ENCODE measurements around the gene APBB2.

APBB2 gene

GRCh38 chr4:40812856-40813255, 401.5 kb downstream of the APBB2 start:
- no peak for TF ChIP-seq EZH2 (IDR thresholded peaks at IDR 0.05; ENCODE audit: borderline replicate concordance, low read length)
- TF ChIP-seq CTCF (IDR thresholded peaks at IDR 0.05; ENCODE audit: low read length): no peak
- Histone ChIP-seq H3K27me3 (ENCODE audit: insufficient read depth, low read length) (no peaks in the 10 kb centered on the region), H3K4me2 (ENCODE audit: low read length) (no peak overlapping the region), H3K9me3 (ENCODE audit: low read length) (no peaks in the 10 kb centered on the region), H3K9ac (ENCODE audit: low read length) (no peak overlapping the region), H3K79me2 (ENCODE audit: insufficient read depth, low read length) (no peaks in the 10 kb centered on the region), H3K4me3 (ENCODE audit: low read depth, low read length, poor library complexity, severe bottlenecking) (no peak overlapping the region), H3K36me3 (ENCODE audit: insufficient read depth, low read length) (no peaks in the 10 kb centered on the region), H3K27ac (ENCODE audit: low read depth, low read length, poor library complexity, severe bottlenecking) (no peak overlapping the region), H4K20me1 (ENCODE audit: insufficient read depth, low read length) (no peaks in the 10 kb centered on the region), H2AFZ (ENCODE audit: low read length) (no peak overlapping the region), H3K9me2 (ENCODE audit: low read depth, low read length) (no peaks in the 10 kb centered on the region), H3F3A (ENCODE audit: insufficient read depth, low read length) (no peaks in the 10 kb centered on the region), H3K4me1 (ENCODE audit: insufficient read depth, low read length, severe bottlenecking) (no peaks in the 10 kb centered on the region)

GRCh38 chr4:40812386-40812785, 402.0 kb downstream of the APBB2 start:
- Histone ChIP-seq H3K9ac (ENCODE audit: low read length) (no peak overlapping the region), H2AFZ (ENCODE audit: low read length) (no peak overlapping the region), H3K36me3 (ENCODE audit: insufficient read depth, low read length) (no peaks in the 10 kb centered on the region), H3K4me2 (ENCODE audit: low read length) (no peak overlapping the region), H3K9me3 (ENCODE audit: low read length) (no peaks in the 10 kb centered on the region), H3K9me2 (ENCODE audit: low read depth, low read length) (no peaks in the 10 kb centered on the region), H3K27ac (ENCODE audit: low read depth, low read length, poor library complexity, severe bottlenecking) (no peak overlapping the region), H3K4me3 (ENCODE audit: low read depth, low read length, poor library complexity, severe bottlenecking) (no peak overlapping the region), H4K20me1 (ENCODE audit: insufficient read depth, low read length) (no peaks in the 10 kb centered on the region), H3K79me2 (ENCODE audit: insufficient read depth, low read length) (no peaks in the 10 kb centered on the region), H3K27me3 (ENCODE audit: insufficient read depth, low read length) (no peaks in the 10 kb centered on the region), H3K4me1 (ENCODE audit: insufficient read depth, low read length, severe bottlenecking) (no peaks in the 10 kb centered on the region), H3F3A (ENCODE audit: insufficient read depth, low read length) (no peaks in the 10 kb centered on the region)
- TF ChIP-seq EZH2 (IDR thresholded peaks at IDR 0.05; ENCODE audit: borderline replicate concordance, low read length): no peak
- TF ChIP-seq CTCF (IDR thresholded peaks at IDR 0.05; ENCODE audit: low read length): no peak

GRCh38 chr4:40811956-40812355, 402.4 kb downstream of the APBB2 start:
- no peaks in the 10 kb centered on the region for H3K36me3 ChIP-seq (ENCODE audit: insufficient read depth, low read length)
- no peak overlapping the region for H3K4me2 ChIP-seq (ENCODE audit: low read length)
- H3K27ac ChIP-seq (ENCODE audit: low read depth, low read length, poor library complexity, severe bottlenecking): no peak overlapping the region
- no peaks in the 10 kb centered on the region for H4K20me1 ChIP-seq (ENCODE audit: insufficient read depth, low read length)
- TF ChIP-seq CTCF (IDR thresholded peaks at IDR 0.05; ENCODE audit: low read length): no peak
- TF ChIP-seq EZH2 (IDR thresholded peaks at IDR 0.05; ENCODE audit: borderline replicate concordance, low read length): no peak
- no peak overlapping the region for H3K9ac ChIP-seq (ENCODE audit: low read length)
- no peak overlapping the region for H2AFZ ChIP-seq (ENCODE audit: low read length)
- H3F3A ChIP-seq (ENCODE audit: insufficient read depth, low read length): no peaks in the 10 kb centered on the region
- H3K4me1 ChIP-seq (ENCODE audit: insufficient read depth, low read length, severe bottlenecking): no peaks in the 10 kb centered on the region
- no peak overlapping the region for H3K4me3 ChIP-seq (ENCODE audit: low read depth, low read length, poor library complexity, severe bottlenecking)
- no peaks in the 10 kb centered on the region for H3K9me3 ChIP-seq (ENCODE audit: low read length)
- H3K27me3 ChIP-seq (ENCODE audit: insufficient read depth, low read length): no peaks in the 10 kb centered on the region
- no peaks in the 10 kb centered on the region for H3K79me2 ChIP-seq (ENCODE audit: insufficient read depth, low read length)
- no peaks in the 10 kb centered on the region for H3K9me2 ChIP-seq (ENCODE audit: low read depth, low read length)

Data from OCI-LY1 (cell line).